Karpas-422 (cell line): ENCODE measurements around the gene TIMD4. TPM values are rescaled to one million over a fixed set of nuclear protein-coding genes. Genes with fewer than 3 reads are reported as not detected.
"Not testable (repeated sequence)": the region's sequence is repeated elsewhere in the genome, so short reads cannot be mapped to it uniquely, and the experiment has no call there.

Experiments
- DNase-seq: peaks from one replicate; pipeline ENCODE4 v3.0.0-alpha.2; 2015
- H2AFZ ChIP-seq: fragments of 200-600 bp; sonication (generic); 2 replicates; pipeline ENCODE4 v1.6.1; 2014; ENCODE audit warnings: antibody characterized with exemption, low read length, mixed read lengths
- H3K27ac ChIP-seq: fragments of 200-600 bp; sonication (generic); 2 replicates; pipeline ENCODE4 v1.5.1; 2014; ENCODE audit warnings: mild to moderate bottlenecking, low read length, moderate library complexity
- H3K27me3 ChIP-seq: fragments of 200-600 bp; sonication (generic); 2 replicates; pipeline ENCODE4 v1.6.1; 2014; ENCODE audit warnings: low read length, mixed read lengths
- H3K36me3 ChIP-seq: fragments of 200-600 bp; sonication (generic); 2 replicates; pipeline ENCODE4 v1.6.1; 2014; ENCODE audit warnings: low read length, mixed read lengths; ENCODE audit not compliant: insufficient read depth
- H3K4me1 ChIP-seq: fragments of 200-600 bp; sonication (generic); 2 replicates; pipeline ENCODE4 v1.6.1; 2014; ENCODE audit warnings: mild to moderate bottlenecking, low read length, mixed read lengths
- H3K4me2 ChIP-seq: fragments of 200-600 bp; sonication (generic); 2 replicates; pipeline ENCODE4 v1.6.1; 2014; ENCODE audit warnings: low read length, low read depth, mild to moderate bottlenecking; ENCODE audit not compliant: poor library complexity, severe bottlenecking
- H3K4me3 ChIP-seq: fragments of 200-600 bp; sonication (generic); 2 replicates; pipeline ENCODE4 v1.5.1; 2014; ENCODE audit warnings: mild to moderate bottlenecking, antibody characterized with exemption, low read length, mixed read lengths
- H3K79me2 ChIP-seq: fragments of 200-600 bp; sonication (generic); 2 replicates; pipeline ENCODE4 v1.6.1; 2014; ENCODE audit warnings: mild to moderate bottlenecking, low read length, mixed read lengths
- H3K9ac ChIP-seq: fragments of 200-600 bp; sonication (generic); 2 replicates; pipeline ENCODE4 v1.6.0; 2014; ENCODE audit warnings: low read length
- H3K9me2 ChIP-seq: fragments of 200-600 bp; sonication (generic), shearing (Covaris generic); replicated peaks from 2 replicates; pipeline ENCODE4 v1.6.0; 2014; ENCODE audit warnings: mild to moderate bottlenecking, low read length, moderate library complexity; ENCODE audit not compliant: insufficient read depth
- H3K9me3 ChIP-seq: fragments of 300-700, 200-600 bp; sonication (generic); 2 replicates; pipeline ENCODE4 v1.6.1; 2014; ENCODE audit warnings: low read length, mixed read lengths
- H4K20me1 ChIP-seq: fragments of 200-600 bp; sonication (generic); 2 replicates; pipeline ENCODE4 v1.6.1; 2014; ENCODE audit warnings: mild to moderate bottlenecking, antibody characterized with exemption, low read length, low read depth; ENCODE audit not compliant: insufficient read depth
- total RNA-seq: library from RNA; depleted of rRNA; stranded (reverse); fragments of >200 nt; shearing (Covaris generic); gene quantifications from 2 replicates; pipeline ENCODE4 v1.2.3, GENCODE V29; 2014; ENCODE audit warnings: low replicate concordance

Gene TIMD4
- total RNA-seq, 1 experiment from 2014 or later, result not detected

- no peak overlapping the region for H3K27ac ChIP-seq
- no peak for DNase-seq
- H3K9me2 ChIP-seq, result no peaks in the 10 kb centered on the region
- no peaks in the 10 kb centered on the region for H3K36me3 ChIP-seq
- H3K27me3 ChIP-seq, result no peaks in the 10 kb centered on the region
- H3K79me2 ChIP-seq, result no peaks in the 10 kb centered on the region
- H4K20me1 ChIP-seq, result no peaks in the 10 kb centered on the region
- no peaks in the 10 kb centered on the region for H3K4me1 ChIP-seq
- no peak overlapping the region for H3K4me2 ChIP-seq
- no peak overlapping the region for H3K9ac ChIP-seq
- H3K4me3 ChIP-seq, result no peak overlapping the region
- H2AFZ ChIP-seq, result no peak overlapping the region
- no peaks in the 10 kb centered on the region for H3K9me3 ChIP-seq
These were observed 26.1 kb downstream of the TIMD4 start for GRCh38 chr5:156936972-156937371.

GRCh38 chr5:156934450-156935211 is 28.4 kb downstream of the TIMD4 start:
- Histone ChIP-seq H3K4me1 (no peaks in the 10 kb centered on the region), H3K9me2 (no peaks in the 10 kb centered on the region), H3K4me3 (no peak overlapping the region), H3K9me3 (no peaks in the 10 kb centered on the region), H3K9ac (no peak overlapping the region), H3K36me3 (no peaks in the 10 kb centered on the region), H3K27ac (no peak overlapping the region), H2AFZ (no peak overlapping the region), H3K4me2 (no peak overlapping the region), H3K27me3 (no peaks in the 10 kb centered on the region), H3K79me2 (no peaks in the 10 kb centered on the region), H4K20me1 (no peaks in the 10 kb centered on the region)
- peak; percentile 63 for DNase-seq

GRCh38 chr5:156929366-156929948 is 33.6 kb downstream of the TIMD4 start:
- Histone ChIP-seq H3K4me3 (no peak overlapping the region), H3K9me2 (no peaks in the 10 kb centered on the region), H3K9me3 (no peaks in the 10 kb centered on the region), H3K27ac (no peak overlapping the region), H3K4me1 (no peaks in the 10 kb centered on the region), H3K4me2 (no peak overlapping the region), H4K20me1 (no peaks in the 10 kb centered on the region), H3K27me3 (no peaks in the 10 kb centered on the region), H2AFZ (no peak overlapping the region), H3K79me2 (no peaks in the 10 kb centered on the region), H3K36me3 (no peaks in the 10 kb centered on the region), H3K9ac (no peak overlapping the region)
- DNase-seq, result no peak

- Histone ChIP-seq H4K20me1 (no peaks in the 10 kb centered on the region), H3K9me3 (no peaks in the 10 kb centered on the region), H3K79me2 (no peaks in the 10 kb centered on the region), H3K4me2 (no peak overlapping the region), H3K27ac (no peak overlapping the region), H3K36me3 (no peaks in the 10 kb centered on the region), H3K27me3 (no peaks in the 10 kb centered on the region), H3K4me1 (no peaks in the 10 kb centered on the region), H3K9ac (no peak overlapping the region), H3K9me2 (no peaks in the 10 kb centered on the region), H3K4me3 (no peak overlapping the region), H2AFZ (no peak overlapping the region)
- no peak for DNase-seq
These were observed 35.5 kb downstream of the TIMD4 start for GRCh38 chr5:156927545-156927944.

- not testable (repeated sequence) for H4K20me1 ChIP-seq, H3K9me2 ChIP-seq, H3K4me2 ChIP-seq, H3K27ac ChIP-seq, DNase-seq, H3K36me3 ChIP-seq, H3K9me3 ChIP-seq, H2AFZ ChIP-seq, H3K9ac ChIP-seq, H3K4me1 ChIP-seq, H3K79me2 ChIP-seq, H3K4me3 ChIP-seq, H3K27me3 ChIP-seq
These were observed 37.3 kb downstream of the TIMD4 start for GRCh38 chr5:156925767-156926166.

- H3K4me3 ChIP-seq, result no peak overlapping the region
These were observed 40.7 kb downstream of the TIMD4 start for GRCh38 chr5:156922207-156922792.

GRCh38 chr5:156920861-156921431 is 42.1 kb downstream of the TIMD4 start:
- no peaks in the 10 kb centered on the region for H3K79me2 ChIP-seq
- no peaks in the 10 kb centered on the region for H4K20me1 ChIP-seq
- no peak overlapping the region for H3K9ac ChIP-seq
- no peak overlapping the region for H3K27ac ChIP-seq
- no peaks in the 10 kb centered on the region for H3K4me1 ChIP-seq
- no peak overlapping the region for H3K4me3 ChIP-seq
- H3K4me2 ChIP-seq, result no peak overlapping the region
- DNase-seq, result no peak
- H2AFZ ChIP-seq, result no peak overlapping the region
- H3K36me3 ChIP-seq, result no peaks in the 10 kb centered on the region
- no peaks in the 10 kb centered on the region for H3K9me3 ChIP-seq
- H3K9me2 ChIP-seq, result no peaks in the 10 kb centered on the region
- H3K27me3 ChIP-seq, result no peaks in the 10 kb centered on the region

More at GRCh38 chr5:156922207-156922792, 40.7 kb downstream of the TIMD4 start:
- no peaks in the 10 kb centered on the region for H3K4me1 ChIP-seq
- no peak overlapping the region for H2AFZ ChIP-seq
- H3K36me3 ChIP-seq, result no peaks in the 10 kb centered on the region
- no peak overlapping the region for H3K9ac ChIP-seq
- no peaks in the 10 kb centered on the region for H3K27me3 ChIP-seq
- no peaks in the 10 kb centered on the region for H3K9me2 ChIP-seq
- no peak overlapping the region for H3K27ac ChIP-seq
- H4K20me1 ChIP-seq, result no peaks in the 10 kb centered on the region
- DNase-seq, result no peak
- H3K79me2 ChIP-seq, result no peaks in the 10 kb centered on the region
- no peak overlapping the region for H3K4me2 ChIP-seq
- no peaks in the 10 kb centered on the region for H3K9me3 ChIP-seq

- no peaks in the 10 kb centered on the region for H3K9me2 ChIP-seq
- H4K20me1 ChIP-seq, result no peaks in the 10 kb centered on the region
- H3K9me3 ChIP-seq, result no peaks in the 10 kb centered on the region
- H3K79me2 ChIP-seq, result no peaks in the 10 kb centered on the region
- H2AFZ ChIP-seq, result no peak overlapping the region
- H3K27ac ChIP-seq, result no peak overlapping the region
- H3K36me3 ChIP-seq, result no peaks in the 10 kb centered on the region
- H3K4me3 ChIP-seq, result no peak overlapping the region
- H3K27me3 ChIP-seq, result no peaks in the 10 kb centered on the region
- no peaks in the 10 kb centered on the region for H3K4me1 ChIP-seq
- DNase-seq, result no peak
- no peak overlapping the region for H3K4me2 ChIP-seq
- no peak overlapping the region for H3K9ac ChIP-seq
These were observed 42.8 kb downstream of the TIMD4 start for GRCh38 chr5:156920042-156920860.
